Stimulated activated CD8-positive, alpha-beta memory T cell treated with anti-CD3 and anti-CD28 coated beads, Interleukin-15, amount 100 ng/mL, for 48 hours (primary cell): ENCODE data around the gene ARL3.
"Not testable (repeated sequence)": the region's sequence is repeated elsewhere in the genome, so short reads cannot be mapped to it uniquely, and the experiment has no call there.

Experiments used
- DNase-seq, 2 donors: peaks; one replicate each; pipeline ENCODE4 v3.0.0-alpha.2; 2020; ENCODE audit warnings: low read depth in 2 of 2

The ARL3 gene

GRCh38 chr10:102704915-102705314 lies 9.3 kb downstream of the ARL3 start:
- no peak for DNase-seq

- no peak for DNase-seq
Observed at GRCh38 chr10:102702742-102703141, 11.5 kb downstream of the ARL3 start.

GRCh38 chr10:102701796-102702195 lies 12.4 kb downstream of the ARL3 start:
- no peak for DNase-seq

GRCh38 chr10:102701272-102701671 lies 12.9 kb downstream of the ARL3 start:
- no peak for DNase-seq

GRCh38 chr10:102698894-102699293 lies 15.3 kb downstream of the ARL3 start:
- no peak for DNase-seq

- DNase-seq, result no peak
Observed at GRCh38 chr10:102696736-102697135, 17.5 kb downstream of the ARL3 start.

- not testable (repeated sequence) for DNase-seq
Observed at GRCh38 chr10:102695401-102695800, 18.8 kb downstream of the ARL3 start.

GRCh38 chr10:102691285-102692066 lies 22.7 kb downstream of the ARL3 start:
- no peak for DNase-seq

GRCh38 chr10:102683736-102684135 lies 30.5 kb downstream of the ARL3 start:
- DNase-seq, result no peak

- DNase-seq, result no peak
Observed at GRCh38 chr10:102682981-102683380, 31.2 kb downstream of the ARL3 start.

GRCh38 chr10:102682416-102682815 lies 31.8 kb downstream of the ARL3 start:
- no peak for DNase-seq

- no peak for DNase-seq
Observed at GRCh38 chr10:102681696-102682095, 32.5 kb downstream of the ARL3 start.

GRCh38 chr10:102679596-102679995 lies 34.6 kb downstream of the ARL3 start:
- DNase-seq, result no peak

- DNase-seq, result no peak
Observed at GRCh38 chr10:102678842-102679289, 35.3 kb downstream of the ARL3 start.

- DNase-seq, result no peak
Observed at GRCh38 chr10:102678068-102678400, 36.2 kb downstream of the ARL3 start.

- DNase-seq, result no peak
Observed at GRCh38 chr10:102677331-102678067, 36.7 kb downstream of the ARL3 start.

- DNase-seq, result no peak
Observed at GRCh38 chr10:102676534-102677315, 37.5 kb downstream of the ARL3 start.

GRCh38 chr10:102675666-102676533 lies 38.3 kb downstream of the ARL3 start:
- DNase-seq, result no peak

- DNase-seq, result no peak
Observed at GRCh38 chr10:102675011-102675665, 39.1 kb downstream of the ARL3 start.

- DNase-seq, result no peak
Observed at GRCh38 chr10:102674566-102674965, 39.6 kb downstream of the ARL3 start.
